ENCODE data around the gene EPHA8.

EPHA8 gene

GRCh38 chr1:22636927-22637326 lies 73.6 kb downstream of the EPHA8 start:
- peak in 1 of 10 donors; percentile 23 for DNase-seq
- intact Hi-C loops (cut with DNase I), result no loop called here

- DNase-seq, result no peak
- intact Hi-C loops (cut with DNase I), result no loop called here
Observed at GRCh38 chr1:22637907-22638445, 74.7 kb downstream of the EPHA8 start.

- peak in 1 of 10 donors; percentile 54 for DNase-seq
- intact Hi-C loops (cut with DNase I), result no loop called here
Observed at GRCh38 chr1:22638476-22639234, 75.4 kb downstream of the EPHA8 start.

- DNase-seq, result peak in 1 of 10 donors; percentile 58
- intact Hi-C loops (cut with DNase I), result no loop called here
Observed at GRCh38 chr1:22639286-22639685, 76.0 kb downstream of the EPHA8 start.

- DNase-seq, result no peak
- intact Hi-C loops (cut with DNase I), result loop anchor here (2.0 kb wide), 1 partner anchor 112 kb away; no protein-coding TSS in a partner anchor
Observed at GRCh38 chr1:22641247-22641646, 78.0 kb downstream of the EPHA8 start.

- intact Hi-C loops (cut with DNase I), result loop anchor here (1.0 to 2.0 kb wide), 2 partner anchors 113 to 222 kb away; no protein-coding TSS in a partner anchor
- DNase-seq, result peak; percentile 70 to 97 (median 86)
Observed at GRCh38 chr1:22641906-22642636, 78.8 kb downstream of the EPHA8 start.

GRCh38 chr1:22643381-22643780 lies 80.1 kb downstream of the EPHA8 start, which contains the start of gene C1QC:
Gene C1QC, plus strand, starts transcription at chr1:22643633. Its CDS starts 391 bp downstream, at chr1:22644024.
- intact Hi-C loops (cut with DNase I), result no loop called here
- DNase-seq, result peak in 2 of 10 donors; percentile 33 to 71

- intact Hi-C loops (cut with DNase I), result no loop called here
- no peak for DNase-seq
Observed at GRCh38 chr1:22643928-22644327, 80.6 kb downstream of the EPHA8 start.

- DNase-seq, result no peak
- intact Hi-C loops (cut with DNase I), result no loop called here
Observed at GRCh38 chr1:22645931-22646330, 82.6 kb downstream of the EPHA8 start.

- no peak for DNase-seq
- intact Hi-C loops (cut with DNase I), result no loop called here
Observed at GRCh38 chr1:22646384-22646783, 83.1 kb downstream of the EPHA8 start.

- intact Hi-C loops (cut with DNase I), result no loop called here
- no peak for DNase-seq
Observed at GRCh38 chr1:22650089-22650693, 86.9 kb downstream of the EPHA8 start.

GRCh38 chr1:22651941-22652856 lies 88.9 kb downstream of the EPHA8 start:
- intact Hi-C loops (cut with DNase I), result no loop called here
- DNase-seq, result no peak

- peak in 6 of 10 donors; percentile 15 to 87 (median 34) for DNase-seq
- intact Hi-C loops (cut with DNase I), result no loop called here
Observed at GRCh38 chr1:22652881-22653316, 89.6 kb downstream of the EPHA8 start, which contains the start of gene C1QB. Gene C1QB, plus strand, starts transcription at chr1:22653236. Its CDS starts 6,227 bp downstream, at chr1:22659463.

All from posterior cingulate gyrus (tissue), 11 donors.